ENCODE results near the gene RNF169.
A peak's percentile ranks its signal among the peaks of the same experiment; 100 is the strongest.

RNF169 gene, protein sequence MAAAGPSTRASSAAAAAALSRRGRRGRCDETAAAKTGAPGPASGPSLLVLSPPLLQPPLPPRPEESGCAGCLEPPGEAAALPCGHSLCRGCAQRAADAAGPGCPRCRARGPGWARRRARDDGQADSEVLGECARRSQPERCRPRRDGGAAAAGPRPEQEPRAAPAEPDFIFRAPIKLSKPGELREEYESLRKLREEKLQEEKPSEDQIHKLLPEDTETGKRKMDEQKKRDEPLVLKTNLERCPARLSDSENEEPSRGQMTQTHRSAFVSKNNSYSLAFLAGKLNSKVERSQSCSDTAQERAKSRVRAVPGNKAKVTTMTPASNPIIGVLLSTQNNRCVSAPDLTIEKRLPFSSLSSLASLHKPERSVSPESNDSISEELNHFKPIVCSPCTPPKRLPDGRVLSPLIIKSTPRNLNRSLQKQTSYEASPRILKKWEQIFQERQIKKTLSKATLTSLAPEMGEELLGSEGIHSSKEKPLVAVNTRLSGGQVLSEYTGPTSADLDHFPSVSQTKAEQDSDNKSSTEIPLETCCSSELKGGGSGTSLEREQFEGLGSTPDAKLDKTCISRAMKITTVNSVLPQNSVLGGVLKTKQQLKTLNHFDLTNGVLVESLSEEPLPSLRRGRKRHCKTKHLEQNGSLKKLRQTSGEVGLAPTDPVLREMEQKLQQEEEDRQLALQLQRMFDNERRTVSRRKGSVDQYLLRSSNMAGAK

DNA sequence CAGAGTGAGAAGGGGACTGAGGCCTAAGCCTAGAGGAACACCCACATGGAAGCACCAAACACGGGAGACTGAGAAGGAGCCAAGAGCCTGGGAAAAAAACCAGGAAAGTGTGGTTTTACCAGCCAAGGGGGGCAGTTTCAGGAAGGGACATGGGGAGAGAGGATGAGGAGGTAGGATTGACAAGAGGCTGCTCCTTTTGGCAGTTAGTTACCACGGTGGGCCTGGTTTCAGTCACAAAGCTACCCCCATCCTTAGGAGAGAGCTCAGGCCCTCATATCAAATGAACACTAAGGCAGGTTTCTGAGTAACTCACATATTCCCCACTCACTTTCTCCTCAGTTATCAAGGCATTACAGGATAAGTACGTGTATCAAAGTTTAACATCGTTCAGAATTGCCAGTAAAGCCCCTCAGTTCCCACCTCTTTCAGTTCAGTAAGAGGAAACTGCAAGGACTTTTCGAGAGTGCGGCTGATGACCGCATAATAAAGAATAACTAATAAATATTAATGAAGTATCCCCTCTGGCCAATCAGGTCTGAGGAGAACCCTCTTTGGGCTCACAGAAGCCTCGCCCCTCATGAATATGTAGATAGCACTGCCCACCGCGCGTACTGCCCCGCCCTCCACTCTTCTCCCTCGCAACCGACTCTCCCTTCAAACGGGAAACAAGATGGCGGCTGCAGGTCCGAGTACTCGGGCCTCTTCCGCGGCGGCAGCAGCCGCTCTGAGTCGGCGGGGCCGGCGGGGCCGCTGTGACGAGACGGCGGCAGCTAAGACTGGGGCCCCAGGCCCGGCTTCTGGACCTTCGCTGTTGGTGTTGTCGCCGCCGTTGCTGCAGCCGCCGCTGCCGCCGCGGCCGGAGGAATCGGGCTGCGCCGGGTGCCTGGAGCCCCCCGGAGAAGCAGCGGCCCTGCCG is at the start of gene RNF169:
RNF169 (plus strand) TSS at position 639 of the 916 bp plus-strand sequence; CDS start at position 671, 32 bp downstream.
- peak; percentile 60 to 93 for DNase-seq

DNA sequence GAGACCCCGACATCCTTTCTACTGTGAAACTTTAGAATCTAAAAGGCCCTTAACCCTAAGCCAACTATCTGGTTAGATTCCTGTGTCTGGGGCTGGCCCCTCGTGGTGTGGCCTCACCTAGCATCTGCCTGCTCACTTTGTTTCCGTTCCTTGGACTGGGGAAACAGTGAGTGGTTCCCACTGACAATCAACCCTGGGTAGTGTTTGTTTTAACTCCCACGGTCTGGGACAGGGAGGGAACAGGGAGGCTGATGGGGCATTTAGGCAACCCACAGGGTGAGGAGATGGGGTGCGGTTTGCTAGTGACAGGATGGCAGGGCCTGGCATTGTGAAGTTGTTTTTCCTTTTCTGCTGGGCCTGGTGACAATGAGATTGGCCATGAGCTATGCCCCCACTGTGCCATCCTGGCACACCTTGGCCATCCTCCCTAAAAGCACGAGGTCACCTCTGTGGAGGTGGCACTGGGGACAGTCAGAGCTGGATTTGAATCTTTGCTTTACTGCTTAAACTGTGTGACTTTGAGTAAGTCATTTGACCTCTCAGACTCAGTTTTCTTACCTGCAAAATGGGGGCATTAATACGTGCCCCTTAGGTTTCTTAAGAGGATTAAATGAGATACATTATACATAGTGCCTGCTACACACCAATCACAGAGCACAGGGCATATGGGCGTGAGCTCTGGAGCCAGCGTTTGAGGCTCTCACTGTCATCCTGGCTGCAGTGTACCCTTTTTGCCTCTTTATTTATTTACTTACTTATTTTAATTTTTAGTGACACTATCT is 48.8 kb upstream of the RNF169 start:
- DNase-seq, result no peak

DNA sequence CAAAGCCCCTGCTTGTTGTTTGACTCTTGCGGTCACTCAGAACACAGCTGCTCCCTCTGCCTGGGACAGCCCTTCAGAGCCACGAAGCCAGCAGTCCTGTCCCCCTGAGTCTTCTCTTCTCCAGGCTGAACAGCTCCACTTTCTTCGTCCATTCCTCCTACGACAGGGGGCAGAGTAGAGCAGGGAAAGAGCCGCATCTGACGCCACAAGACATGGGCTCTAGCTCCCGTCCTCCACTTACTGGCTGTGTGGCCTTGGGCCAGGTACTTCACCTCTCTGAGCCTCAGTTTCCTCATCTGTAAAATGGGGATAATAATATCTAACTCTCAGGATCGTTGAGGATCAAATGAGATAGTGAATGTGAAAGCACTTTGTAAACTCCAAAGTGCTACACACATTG is 47.3 kb upstream of the RNF169 start:
- no peak for DNase-seq

DNA sequence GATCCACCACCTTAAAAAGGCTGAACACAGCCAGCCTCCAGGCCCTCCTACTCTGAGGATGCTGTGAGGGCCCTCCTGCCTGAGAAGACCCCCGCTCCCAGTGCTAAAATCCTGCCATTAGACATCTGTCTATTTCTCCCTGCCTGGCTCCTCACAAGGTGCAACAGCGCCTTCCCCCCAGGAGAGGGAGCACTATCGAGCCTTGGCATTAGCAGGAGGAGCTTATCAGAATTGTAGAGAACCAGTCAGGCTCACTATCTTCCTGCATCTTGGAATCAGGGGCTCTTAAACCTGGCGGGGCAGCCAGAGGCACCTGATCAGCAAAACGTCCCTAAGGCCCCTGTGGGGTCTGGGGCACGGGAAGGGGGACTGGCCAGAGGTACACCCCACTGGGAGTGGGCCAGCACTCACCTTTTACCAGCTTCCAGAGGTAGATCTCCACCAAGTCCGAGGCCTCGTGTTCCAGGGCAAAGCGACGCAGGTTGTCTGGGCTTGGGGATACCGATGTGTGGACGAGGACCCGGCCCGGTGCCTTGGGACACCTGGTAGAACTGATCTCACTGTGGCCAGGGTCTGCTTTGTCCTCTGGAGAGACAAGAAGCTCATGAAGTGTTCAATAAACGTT is 46.2 kb upstream of the RNF169 start:
- DNase-seq, result peak in 1 of 2 donors; percentile 14

DNA sequence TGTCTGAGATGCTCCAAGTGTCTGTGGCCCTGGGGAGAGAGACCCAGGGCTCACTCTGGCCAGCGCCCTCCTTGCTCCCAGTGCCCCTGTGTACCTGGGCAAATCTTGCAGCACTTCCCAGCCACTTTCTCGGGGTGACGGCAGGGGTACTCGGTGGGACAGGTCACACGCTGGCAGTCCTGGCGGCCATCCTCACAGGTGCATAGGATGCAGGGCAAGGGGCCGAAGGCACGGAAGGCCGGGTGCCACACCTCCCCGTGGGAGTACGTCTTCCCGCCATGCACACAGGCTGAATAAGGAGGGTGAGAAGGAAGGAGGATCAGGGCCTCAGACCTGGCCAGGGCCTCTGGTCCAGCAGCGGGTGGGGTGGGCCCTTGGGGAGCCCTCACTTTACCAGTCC is 45.4 kb upstream of the RNF169 start:
- DNase-seq, result no peak

DNA sequence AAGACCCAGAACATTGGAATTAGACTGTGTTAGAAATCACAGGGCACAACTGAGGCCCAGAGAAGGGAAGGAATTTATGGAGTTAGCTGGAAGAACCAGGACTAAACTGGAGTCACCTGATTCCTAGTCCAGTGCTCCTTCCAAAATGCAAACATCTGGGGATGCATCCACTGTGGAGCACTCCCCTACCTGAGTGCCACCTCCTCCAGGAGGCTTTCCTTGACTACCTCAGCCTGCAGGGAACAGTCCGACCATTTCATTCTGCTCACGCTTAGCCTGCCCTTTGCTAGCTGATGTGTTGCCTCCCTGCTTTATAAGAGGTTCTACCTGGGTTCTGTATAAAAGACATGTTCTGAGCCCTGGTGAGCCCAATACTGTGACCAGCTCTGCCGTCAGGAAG is 41.5 kb upstream of the RNF169 start:
- no peak for DNase-seq

DNA sequence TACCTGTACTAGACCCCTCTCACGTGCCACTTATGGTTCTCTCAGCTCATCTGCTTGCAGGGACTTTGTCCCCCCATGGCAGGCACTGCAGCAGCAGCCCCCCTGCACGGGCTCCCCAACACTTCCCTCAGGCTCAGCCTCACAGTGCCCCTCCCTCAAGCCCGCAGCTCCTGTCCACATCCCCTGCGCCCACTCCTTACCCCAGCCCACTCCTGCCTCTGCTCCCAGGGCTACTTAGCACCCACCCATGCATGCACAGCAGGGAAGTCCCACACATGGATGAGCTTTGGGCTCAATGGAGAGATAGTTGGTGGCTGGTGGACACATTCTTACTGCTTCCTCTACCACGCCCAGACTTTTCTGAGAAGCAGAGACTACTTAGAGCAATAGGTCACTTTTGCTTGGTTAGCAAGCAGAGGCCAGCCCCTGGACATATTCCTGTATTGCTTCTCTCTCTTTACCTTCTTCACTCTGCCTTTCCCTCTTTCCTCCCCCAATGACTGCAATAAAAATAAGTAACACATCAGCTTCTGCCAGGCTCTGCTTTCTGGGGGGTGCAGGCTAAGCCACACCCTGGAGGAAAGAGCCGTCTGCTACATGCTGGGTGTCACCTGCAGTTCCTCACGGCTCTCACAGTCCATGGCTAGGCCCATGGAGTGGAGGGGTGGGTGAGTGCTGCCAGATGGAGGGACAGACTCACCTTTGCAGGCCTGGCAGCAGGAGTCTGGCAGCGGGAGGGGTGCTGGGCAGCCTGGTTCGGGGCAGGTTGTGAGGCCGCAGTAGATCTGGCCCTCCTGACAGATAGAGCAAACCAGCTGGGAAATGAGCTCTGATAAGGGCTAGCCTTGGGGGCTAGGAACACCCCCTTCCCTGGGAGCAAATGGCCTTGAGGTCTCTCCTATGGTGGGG is 40.8 kb upstream of the RNF169 start:
- DNase-seq, result no peak

DNA sequence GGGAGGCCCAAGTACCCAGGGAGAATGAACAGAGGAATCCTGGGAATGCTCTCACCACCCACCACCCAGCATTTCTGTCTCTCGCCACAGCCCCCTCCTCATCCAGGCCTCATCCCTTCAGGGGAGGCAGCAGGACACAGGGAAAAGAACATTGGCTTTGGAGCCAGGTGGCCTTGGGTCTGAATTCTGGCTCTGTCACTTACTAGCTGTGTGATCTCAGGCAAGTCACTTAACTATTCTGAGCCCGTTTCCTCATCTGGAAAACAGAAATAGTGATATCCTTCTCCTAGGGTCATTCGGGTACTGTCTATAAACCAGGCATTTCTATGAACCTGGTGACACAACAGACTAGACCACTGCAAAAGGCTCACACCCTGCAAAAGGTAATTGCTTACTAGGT is 39.5 kb upstream of the RNF169 start:
- DNase-seq, result no peak

DNA sequence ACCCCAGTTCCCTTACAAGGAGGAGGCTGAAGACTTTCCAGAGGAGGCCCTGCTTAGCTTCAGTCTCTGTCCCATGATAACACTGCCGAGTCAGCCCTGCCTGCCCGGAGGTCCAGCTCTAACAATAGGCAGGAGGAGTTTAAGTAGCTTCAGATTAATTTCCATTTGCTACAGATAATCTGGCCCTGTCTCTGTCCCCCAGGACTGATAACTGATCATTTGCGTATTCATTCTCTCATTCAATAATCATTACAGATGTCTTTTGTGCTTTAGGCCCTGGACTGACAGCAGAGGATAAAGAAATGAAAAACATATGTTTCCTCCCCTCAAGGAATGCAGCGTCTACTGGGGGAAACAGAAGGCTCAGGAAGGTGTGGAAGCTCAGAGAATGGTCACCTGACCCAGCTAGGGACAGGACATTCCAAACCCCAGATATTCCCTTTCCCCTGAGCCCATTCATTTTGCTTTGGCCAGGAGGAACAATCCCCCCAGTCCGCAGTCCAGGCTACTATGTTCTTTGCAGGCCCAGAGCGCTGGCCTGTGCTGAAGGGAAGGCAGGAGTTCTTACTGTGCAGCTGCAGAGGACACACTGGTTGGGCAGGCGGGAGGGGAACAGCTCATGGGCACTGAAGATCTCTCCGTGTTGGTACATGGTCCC is 38.2 kb upstream of the RNF169 start:
- DNase-seq, result no peak

DNA sequence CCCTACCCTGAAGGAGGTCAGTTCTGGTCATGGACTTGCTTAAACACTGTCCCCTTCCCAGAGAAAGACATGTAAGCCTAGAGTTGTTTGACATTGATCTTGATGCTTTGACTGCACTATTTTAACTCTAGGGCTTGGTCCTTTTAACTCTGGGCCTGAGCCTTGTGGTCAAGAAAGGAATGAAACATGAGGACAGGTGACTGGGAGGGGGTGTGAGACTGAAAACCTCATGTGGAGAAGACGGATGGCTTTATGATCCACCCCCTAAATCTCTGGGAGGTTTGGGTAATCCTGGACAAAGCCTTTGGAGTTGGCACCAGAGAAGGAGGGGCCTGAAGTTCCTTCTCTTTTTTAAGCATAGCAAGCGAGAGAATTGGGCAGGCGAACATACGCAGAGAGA is 35.0 kb upstream of the RNF169 start:
- no peak for DNase-seq

DNA sequence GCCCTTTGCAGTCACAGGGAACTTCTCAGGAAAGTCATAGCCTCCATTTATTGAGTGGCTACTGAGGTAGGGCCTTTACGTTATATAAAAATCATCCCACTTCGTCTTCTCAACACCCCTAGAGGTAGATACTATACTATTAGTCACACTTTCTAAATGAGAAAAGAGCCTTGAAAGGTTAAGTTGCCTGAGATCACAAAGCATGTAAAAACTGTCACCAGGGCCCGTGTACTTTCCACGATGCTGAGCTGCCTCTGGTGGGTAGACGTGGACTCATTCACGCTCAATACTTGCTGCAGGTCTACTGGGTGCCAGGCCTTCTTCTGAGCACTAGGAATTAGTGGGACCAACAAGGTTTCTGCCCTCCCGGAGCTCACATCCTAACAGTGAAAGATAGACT is 33.7 kb upstream of the RNF169 start:
- no peak for DNase-seq

DNA sequence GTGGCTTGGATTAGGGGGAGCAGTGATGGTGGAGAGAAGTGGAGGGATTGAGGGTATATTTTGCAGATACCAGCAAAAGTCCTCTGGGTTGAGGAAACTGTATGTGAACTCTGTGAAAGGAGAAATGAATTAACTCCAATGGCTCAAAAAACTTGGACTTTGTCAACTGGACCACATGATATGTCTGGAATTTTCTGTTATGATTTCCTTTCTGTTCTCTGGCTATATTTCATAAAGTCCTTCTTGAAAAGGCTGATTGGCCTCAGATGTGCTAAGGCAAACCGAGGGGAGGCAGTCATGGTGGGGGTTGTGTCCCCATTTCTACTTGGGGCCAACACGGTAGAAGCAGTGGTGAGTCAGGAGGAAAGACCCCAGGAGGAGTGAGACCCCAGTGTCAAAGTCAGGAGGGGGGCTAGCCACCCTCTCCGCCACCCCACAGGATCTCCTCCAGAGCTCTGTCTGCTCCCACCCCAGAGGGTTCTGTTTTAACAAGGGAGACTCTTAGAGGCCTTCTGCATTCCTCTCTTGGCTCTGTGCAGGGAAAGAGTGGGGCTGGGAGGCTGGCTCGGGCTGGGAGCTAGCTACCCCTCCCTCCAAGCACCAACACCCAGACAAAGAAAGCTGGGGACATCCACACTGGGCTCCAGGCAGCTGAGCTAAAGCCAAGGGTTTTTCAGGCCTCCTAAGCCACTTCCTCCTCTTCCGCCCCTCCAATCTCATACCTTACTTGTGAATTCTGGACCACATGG is 31.3 kb upstream of the RNF169 start:
- DNase-seq, result no peak

DNA sequence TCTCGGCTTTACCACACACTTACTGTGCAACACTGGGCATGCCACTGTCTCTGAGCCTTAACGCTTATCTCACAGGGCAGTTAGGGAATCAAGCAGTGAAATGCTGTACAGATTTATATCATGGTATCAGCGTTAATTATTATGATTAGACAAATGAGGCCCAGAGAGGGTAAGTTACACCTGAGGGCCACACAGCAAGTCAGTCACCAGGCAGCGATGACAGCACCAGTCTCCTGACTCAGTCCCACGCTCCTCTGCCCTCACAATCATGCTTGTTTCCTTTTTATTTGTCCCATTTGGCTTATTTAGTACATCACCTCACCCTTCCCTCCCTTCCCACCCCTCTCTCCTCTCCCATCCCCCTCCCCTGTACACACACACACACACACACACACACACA is 29.6 kb upstream of the RNF169 start:
- DNase-seq, result no peak

DNA sequence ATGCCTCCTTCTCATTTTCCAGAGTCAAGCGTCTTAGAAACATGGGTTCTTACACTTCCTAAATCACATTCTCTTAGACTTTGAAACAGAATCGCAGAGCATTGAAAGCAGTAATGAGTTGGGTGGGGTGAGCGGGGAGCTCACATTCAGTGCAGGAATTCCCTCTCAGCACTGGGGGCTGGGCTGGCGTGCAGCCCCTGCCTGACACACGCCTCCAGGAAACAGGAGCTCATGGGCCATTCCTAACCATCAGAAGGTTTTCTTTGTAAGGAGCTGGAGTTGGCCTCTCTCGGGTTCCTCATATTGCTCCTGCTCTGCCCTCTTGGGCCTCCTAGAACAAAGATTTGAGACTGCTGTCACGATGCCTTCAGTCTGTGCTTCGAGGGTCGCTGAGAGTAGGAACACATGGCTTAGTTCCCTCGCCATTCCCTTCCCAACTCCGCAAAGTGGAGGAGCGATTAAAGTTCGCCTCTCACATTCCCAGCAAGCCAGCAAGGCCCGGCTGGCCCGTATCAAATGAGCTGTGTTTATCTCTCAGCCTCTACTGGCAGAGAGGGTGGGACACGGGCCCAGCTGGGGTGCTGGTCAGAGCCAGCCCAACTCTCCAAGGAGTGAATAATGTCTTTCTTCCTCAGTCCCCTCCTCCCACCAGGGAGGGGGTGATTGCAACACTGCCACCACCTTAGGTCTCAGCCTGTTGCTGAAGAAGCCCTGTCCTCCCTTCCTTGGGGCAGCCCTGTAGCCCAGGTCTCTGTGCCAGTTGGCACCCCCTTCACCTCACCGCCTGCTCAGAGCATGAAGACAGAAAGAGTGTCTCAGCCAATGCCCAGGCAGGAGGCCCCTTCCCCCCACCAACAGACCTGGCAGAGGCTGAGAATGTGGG is 27.8 kb upstream of the RNF169 start:
- DNase-seq, result no peak

DNA sequence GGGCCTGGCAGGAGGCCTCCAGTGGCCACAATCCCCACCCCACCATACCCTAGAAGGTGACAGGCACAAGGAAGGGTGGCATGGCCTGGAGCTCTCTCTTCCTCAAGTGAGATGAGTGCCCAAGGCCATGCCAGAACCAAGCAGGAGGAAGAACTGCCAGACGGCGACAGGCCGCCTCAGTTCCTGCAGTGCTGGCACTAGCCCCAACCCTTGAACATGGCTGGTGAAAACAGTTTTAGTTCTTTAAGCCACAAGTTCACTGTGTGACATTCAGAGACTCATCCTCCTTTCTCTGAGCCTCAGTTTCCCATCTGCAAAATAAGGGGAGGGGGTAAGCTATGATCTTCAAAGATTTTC is 27.2 kb upstream of the RNF169 start:
- no peak for DNase-seq

DNA sequence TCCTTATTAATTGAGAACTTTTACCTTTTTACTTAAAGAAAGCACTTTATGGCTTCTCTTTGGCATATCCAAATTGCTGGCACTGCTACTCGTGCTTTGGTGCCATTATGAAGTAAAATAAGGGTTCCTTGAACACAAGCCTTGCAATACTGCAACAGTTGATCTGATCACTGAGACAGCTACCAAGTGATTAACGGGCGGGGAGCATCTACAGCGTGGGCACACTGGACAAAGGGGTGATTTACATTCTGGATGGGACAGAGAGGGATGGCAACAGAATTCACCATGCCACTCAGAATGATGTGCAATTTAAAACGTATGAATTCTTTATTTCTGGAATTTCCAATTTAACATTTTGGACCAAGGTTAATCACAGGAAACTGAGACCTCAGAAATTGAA is 25.1 kb upstream of the RNF169 start:
- no peak for DNase-seq

DNA sequence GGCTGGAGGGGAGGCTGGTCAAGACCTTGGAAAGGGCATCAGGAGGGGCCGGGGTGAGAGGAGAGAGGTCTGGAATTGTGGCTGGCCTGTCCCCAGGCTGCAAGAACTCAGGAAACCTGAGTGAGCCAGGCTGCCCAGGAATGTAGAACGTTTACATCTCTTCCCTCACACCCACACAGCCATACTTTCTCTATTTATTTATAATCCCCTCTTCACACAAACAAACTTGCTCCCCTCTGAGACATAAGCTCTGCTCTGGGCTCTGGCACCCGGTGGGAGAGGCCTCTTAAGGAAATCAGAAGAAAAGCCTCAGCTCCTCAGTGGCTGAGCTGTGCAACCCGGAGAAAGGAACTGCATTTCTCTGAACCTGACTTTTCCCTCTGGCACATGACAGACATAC is 22.9 kb upstream of the RNF169 start:
- no peak for DNase-seq

DNA sequence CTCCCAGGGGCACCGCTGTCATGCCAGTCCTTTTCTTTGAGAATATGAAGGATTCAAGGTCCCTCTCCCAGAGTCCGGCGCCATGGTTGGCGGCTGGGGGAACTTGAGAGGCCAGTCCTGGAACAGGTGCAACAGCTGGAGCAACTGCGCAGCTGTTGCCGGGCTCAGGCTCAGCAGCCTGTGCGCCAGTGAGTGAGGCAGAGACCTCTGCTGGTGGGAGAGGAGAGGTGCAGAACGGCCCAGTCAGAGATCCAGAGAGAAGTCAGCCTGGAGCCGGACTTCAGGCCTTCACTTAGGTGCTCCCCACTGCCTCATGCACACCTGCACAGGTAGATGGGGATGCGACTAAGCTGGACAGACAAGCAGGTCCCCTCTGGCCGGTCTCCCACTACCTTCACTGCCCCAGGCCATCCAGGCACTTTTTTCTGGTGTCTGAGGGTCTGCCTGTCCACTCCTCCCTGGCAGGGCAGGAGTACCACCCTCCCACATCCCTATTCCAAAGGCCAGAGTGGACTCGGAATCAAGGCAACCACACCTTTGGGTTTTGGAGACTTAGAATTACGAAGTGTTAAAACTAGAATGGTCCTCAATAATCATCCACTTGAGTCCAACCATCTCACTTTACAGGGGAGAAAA is 22.0 kb upstream of the RNF169 start:
- peak in 1 of 2 donors; percentile 18 for DNase-seq
